Activated T-cell treated with anti-CD3 and anti-CD28 coated beads, Interleukin-2, amount 50 U/mL, for 4 hours (primary cell): ENCODE measurements around the gene RASA3. TPM values are rescaled to one million over a fixed set of nuclear protein-coding genes. Genes with fewer than 3 reads are reported as not detected.
A peak's percentile ranks its signal among the peaks of the same experiment; 100 is the strongest.

Experiments
- ATAC-seq, 2 donors: fragments of 200-7000 bp; cut with Tn5 transposase; one replicate each; pipeline ENCODE4 v1.10.0; 2021
- DNase-seq: peaks from one replicate; pipeline ENCODE4 v3.0.0-alpha.2; 2020
- H3K27me3 Mint-ChIP-seq: one replicate; pipeline ENCODE4 v1.8.0; 2021; ENCODE audit warnings: low read depth, mixed read lengths
- H3K36me3 Mint-ChIP-seq: one replicate; pipeline ENCODE4 v1.8.0; 2022; ENCODE audit warnings: mixed read lengths; ENCODE audit not compliant: insufficient read depth
- H3K4me1 Mint-ChIP-seq: one replicate; pipeline ENCODE4 v1.8.0; 2021; ENCODE audit warnings: low read depth, mixed read lengths
- H3K4me3 Mint-ChIP-seq: one replicate; pipeline ENCODE4 v1.8.0; 2021; ENCODE audit warnings: mild to moderate bottlenecking, moderate library complexity, mixed read lengths
- H3K9me3 Mint-ChIP-seq: one replicate; pipeline ENCODE4 v1.8.0; 2021; ENCODE audit warnings: mixed read lengths
- total RNA-seq, 3 donors: library from RNA; stranded (reverse); gene quantifications; one replicate each; pipeline ENCODE4 v1.2.1, GENCODE V29; 2021

RASA3 gene
- total RNA-seq, 3 donors from 2014 or later: 23.7 to 28.7 (median 26.6) TPM

GRCh38 chr13:113955235-113955634 is 177.2 kb downstream of the RASA3 start:
- no peaks in the 10 kb centered on the region for H3K27me3 Mint-ChIP-seq
- H3K9me3 Mint-ChIP-seq: peaks cover 4% of the 10 kb centered on the region
- DNase-seq (no peak), ATAC-seq (no peak)
- no peak overlapping the region for H3K4me3 Mint-ChIP-seq
- H3K36me3 Mint-ChIP-seq: peaks cover 12% of the 10 kb centered on the region
- peaks cover 7% of the 10 kb centered on the region for H3K4me1 Mint-ChIP-seq

GRCh38 chr13:113954046-113954835 is 178.2 kb downstream of the RASA3 start:
- no peaks in the 10 kb centered on the region for H3K27me3 Mint-ChIP-seq
- ATAC-seq (no peak), DNase-seq (no peak)
- H3K36me3 Mint-ChIP-seq: peaks cover 10% of the 10 kb centered on the region
- no peak overlapping the region for H3K4me3 Mint-ChIP-seq
- H3K9me3 Mint-ChIP-seq: peaks cover 2% of the 10 kb centered on the region
- peaks cover 5% of the 10 kb centered on the region for H3K4me1 Mint-ChIP-seq

- Mint-ChIP-seq H3K36me3 (peaks cover 7% of the 10 kb centered on the region), H3K4me1 (peaks cover 3% of the 10 kb centered on the region), H3K9me3 (no peaks in the 10 kb centered on the region), H3K4me3 (no peak overlapping the region), H3K27me3 (no peaks in the 10 kb centered on the region)
- DNase-seq: no peak
- no peak for ATAC-seq
These were observed 178.9 kb downstream of the RASA3 start for GRCh38 chr13:113953561-113953960.

GRCh38 chr13:113952983-113953520 is 179.4 kb downstream of the RASA3 start:
- DNase-seq (no peak), ATAC-seq (no peak)
- H3K4me3 Mint-ChIP-seq: no peak overlapping the region
- H3K4me1 Mint-ChIP-seq: peaks cover 3% of the 10 kb centered on the region
- H3K36me3 Mint-ChIP-seq: peaks cover 7% of the 10 kb centered on the region
- no peaks in the 10 kb centered on the region for H3K27me3 Mint-ChIP-seq
- no peaks in the 10 kb centered on the region for H3K9me3 Mint-ChIP-seq

- no peak for ATAC-seq
- H3K9me3 Mint-ChIP-seq: no peaks in the 10 kb centered on the region
- peaks cover 5% of the 10 kb centered on the region for H3K4me1 Mint-ChIP-seq
- H3K36me3 Mint-ChIP-seq: peaks cover 7% of the 10 kb centered on the region
- H3K27me3 Mint-ChIP-seq: no peaks in the 10 kb centered on the region
- DNase-seq: no peak
- no peak overlapping the region for H3K4me3 Mint-ChIP-seq
These were observed 180.1 kb downstream of the RASA3 start for GRCh38 chr13:113952151-113952982.

- ATAC-seq (peak; percentile 79 to 86), DNase-seq (peak; percentile 30)
- Mint-ChIP-seq H3K9me3 (no peaks in the 10 kb centered on the region), H3K4me3 (no peak overlapping the region), H3K36me3 (peaks cover 4% of the 10 kb centered on the region), H3K27me3 (no peaks in the 10 kb centered on the region), H3K4me1 (peaks cover 5% of the 10 kb centered on the region)
These were observed 181.0 kb downstream of the RASA3 start for GRCh38 chr13:113951246-113951999.

GRCh38 chr13:113950451-113951245 is 181.8 kb downstream of the RASA3 start:
- Mint-ChIP-seq H3K9me3 (no peaks in the 10 kb centered on the region), H3K4me3 (no peak overlapping the region), H3K36me3 (peaks cover 4% of the 10 kb centered on the region), H3K4me1 (peaks cover 5% of the 10 kb centered on the region), H3K27me3 (no peaks in the 10 kb centered on the region)
- DNase-seq (no peak), ATAC-seq (no peak)

GRCh38 chr13:113949546-113949945 is 182.9 kb downstream of the RASA3 start:
- peaks cover 5% of the 10 kb centered on the region for H3K4me1 Mint-ChIP-seq
- no peaks in the 10 kb centered on the region for H3K27me3 Mint-ChIP-seq
- no peaks in the 10 kb centered on the region for H3K9me3 Mint-ChIP-seq
- no peak overlapping the region for H3K4me3 Mint-ChIP-seq
- ATAC-seq (no peak), DNase-seq (no peak)
- H3K36me3 Mint-ChIP-seq: peaks cover 3% of the 10 kb centered on the region

- H3K36me3 Mint-ChIP-seq: no peaks in the 10 kb centered on the region
- H3K4me3 Mint-ChIP-seq: no peak overlapping the region
- DNase-seq: no peak
- no peaks in the 10 kb centered on the region for H3K9me3 Mint-ChIP-seq
- peaks cover 5% of the 10 kb centered on the region for H3K4me1 Mint-ChIP-seq
- no peaks in the 10 kb centered on the region for H3K27me3 Mint-ChIP-seq
- no peak for ATAC-seq
These were observed 184.2 kb downstream of the RASA3 start for GRCh38 chr13:113948034-113948742.

- no peaks in the 10 kb centered on the region for H3K36me3 Mint-ChIP-seq
- DNase-seq: no peak
- no peaks in the 10 kb centered on the region for H3K9me3 Mint-ChIP-seq
- no peaks in the 10 kb centered on the region for H3K27me3 Mint-ChIP-seq
- ATAC-seq: no peak
- H3K4me3 Mint-ChIP-seq: no peak overlapping the region
- peaks cover 5% of the 10 kb centered on the region for H3K4me1 Mint-ChIP-seq
These were observed 185.0 kb downstream of the RASA3 start for GRCh38 chr13:113947311-113948033.

GRCh38 chr13:113946409-113947181 is 185.8 kb downstream of the RASA3 start:
- Mint-ChIP-seq H3K4me1 (peaks cover 5% of the 10 kb centered on the region), H3K36me3 (no peaks in the 10 kb centered on the region), H3K27me3 (no peaks in the 10 kb centered on the region), H3K4me3 (no peak overlapping the region), H3K9me3 (no peaks in the 10 kb centered on the region)
- no peak for DNase-seq
- ATAC-seq: no peak

GRCh38 chr13:113945857-113946408 is 186.5 kb downstream of the RASA3 start:
- Mint-ChIP-seq H3K9me3 (no peaks in the 10 kb centered on the region), H3K4me3 (no peak overlapping the region), H3K4me1 (peaks cover 2% of the 10 kb centered on the region), H3K36me3 (no peaks in the 10 kb centered on the region), H3K27me3 (no peaks in the 10 kb centered on the region)
- ATAC-seq: no peak
- DNase-seq: no peak
